ENCODE measurements around the gene CA6.
"Not testable (repeated sequence)": the region's sequence is repeated elsewhere in the genome, so short reads cannot be mapped to it uniquely, and the experiment has no call there.

DNA sequence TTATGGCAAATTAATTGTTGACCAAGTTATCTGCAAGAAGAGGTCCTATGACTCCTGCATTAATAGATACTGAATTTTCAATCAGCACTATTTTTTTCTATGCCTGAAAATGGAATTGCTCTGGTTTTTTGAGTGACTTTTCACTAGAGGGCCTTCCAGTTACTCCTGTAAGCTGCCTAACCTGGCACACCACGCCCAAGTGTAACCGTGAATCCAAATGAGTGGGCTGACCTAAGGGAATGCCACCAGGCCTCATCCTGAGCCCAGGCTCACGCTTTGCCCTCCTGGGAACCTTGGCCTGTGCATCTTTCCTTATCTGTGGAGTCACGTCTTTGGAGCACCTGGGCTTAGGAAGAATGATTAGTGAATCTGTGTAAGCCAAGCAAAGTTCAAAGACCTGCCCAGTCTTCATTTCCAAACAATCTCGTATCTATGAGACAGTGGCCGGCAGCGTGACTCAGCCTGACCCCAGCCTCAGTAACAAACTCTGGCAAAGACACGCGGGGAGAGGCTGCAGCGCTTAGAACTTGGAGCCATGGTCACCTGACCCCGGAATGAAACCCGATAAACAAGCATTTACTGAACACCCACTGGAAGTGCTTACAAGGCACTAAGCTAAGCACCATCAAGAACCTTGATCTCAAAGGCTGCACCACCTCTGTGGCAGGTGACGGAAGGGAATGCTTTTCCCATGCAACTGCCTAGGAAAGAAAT lies 48.5 kb downstream of the CA6 start:
- TF ChIP-seq, protein P1, sequence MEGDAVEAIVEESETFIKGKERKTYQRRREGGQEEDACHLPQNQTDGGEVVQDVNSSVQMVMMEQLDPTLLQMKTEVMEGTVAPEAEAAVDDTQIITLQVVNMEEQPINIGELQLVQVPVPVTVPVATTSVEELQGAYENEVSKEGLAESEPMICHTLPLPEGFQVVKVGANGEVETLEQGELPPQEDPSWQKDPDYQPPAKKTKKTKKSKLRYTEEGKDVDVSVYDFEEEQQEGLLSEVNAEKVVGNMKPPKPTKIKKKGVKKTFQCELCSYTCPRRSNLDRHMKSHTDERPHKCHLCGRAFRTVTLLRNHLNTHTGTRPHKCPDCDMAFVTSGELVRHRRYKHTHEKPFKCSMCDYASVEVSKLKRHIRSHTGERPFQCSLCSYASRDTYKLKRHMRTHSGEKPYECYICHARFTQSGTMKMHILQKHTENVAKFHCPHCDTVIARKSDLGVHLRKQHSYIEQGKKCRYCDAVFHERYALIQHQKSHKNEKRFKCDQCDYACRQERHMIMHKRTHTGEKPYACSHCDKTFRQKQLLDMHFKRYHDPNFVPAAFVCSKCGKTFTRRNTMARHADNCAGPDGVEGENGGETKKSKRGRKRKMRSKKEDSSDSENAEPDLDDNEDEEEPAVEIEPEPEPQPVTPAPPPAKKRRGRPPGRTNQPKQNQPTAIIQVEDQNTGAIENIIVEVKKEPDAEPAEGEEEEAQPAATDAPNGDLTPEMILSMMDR (IDR thresholded peaks at IDR 0.05; ENCODE audit: borderline replicate concordance, extremely low read depth, low read length, poor library complexity, severe bottlenecking): not testable (repeated sequence)
- TF ChIP-seq EZH2 (IDR thresholded peaks at IDR 0.05; ENCODE audit: borderline replicate concordance, low read depth, low read length, severe bottlenecking): not testable (repeated sequence)

Data from DND-41 (cell line).